ENCODE measurements around the gene PTGES3. TPM values are rescaled to one million over a fixed set of nuclear protein-coding genes. Genes with fewer than 3 reads are reported as not detected.

PTGES3 gene
- total and polyA plus RNA-seq, 2 experiments from 2014 or later: 334 to 442 TPM

DNA sequence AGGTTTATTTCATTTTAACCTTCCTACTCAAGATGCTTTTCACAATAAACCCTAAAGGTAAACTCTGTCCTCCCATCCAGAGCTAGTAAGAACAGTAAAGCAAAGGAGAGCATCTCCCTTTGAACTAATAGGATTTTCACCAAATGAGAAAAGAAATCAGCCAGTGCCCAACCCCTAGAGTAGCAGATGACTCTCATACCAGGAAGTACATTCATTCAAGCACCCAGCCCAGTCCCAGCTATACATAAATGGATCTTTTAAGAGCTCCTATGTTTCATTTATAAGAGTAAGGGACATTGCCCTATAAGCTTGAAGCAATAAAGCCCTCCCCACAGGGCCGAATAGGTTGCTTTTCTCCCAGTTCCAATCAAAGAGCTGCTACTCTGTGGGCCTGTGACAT lies 65.5 kb downstream of the PTGES3 start:
- Mint-ChIP-seq H3K36me3 (ENCODE audit: low read depth) (peaks cover 14% of the 10 kb centered on the region; the same call in 2 of the 3 replicates), H3K27ac (no peak overlapping the region), H3K4me3 (no peak overlapping the region), H3K27me3 (ENCODE audit: insufficient read depth, low read depth, poor library complexity) (peaks cover 2% of the 10 kb centered on the region), H3K4me1 (peaks cover 4% of the 10 kb centered on the region), H3K9me3 (no peaks in the 10 kb centered on the region)
- Histone ChIP-seq H3K79me2 (replicated peaks; ENCODE audit: insufficient read depth) (peaks cover 100% of the 10 kb centered on the region), H3K4me1 (ENCODE audit: insufficient read depth) (peaks cover under 1% of the 10 kb centered on the region; the same call in 1 of the 2 replicates), H4K20me1 (replicated peaks; ENCODE audit: insufficient read depth) (peaks cover 76% of the 10 kb centered on the region), H3K9me2 (ENCODE audit: insufficient read depth) (no peaks in the 10 kb centered on the region), H3K4me2 (no peak overlapping the region), H3K4me3 (no peak overlapping the region), H2AFZ (no peak overlapping the region), H3F3A (replicated peaks; ENCODE audit: low read depth) (0 out of 2 replicates have a peak, but pooled peaks cover 6% of the 10 kb centered on the region), H3K27ac (ENCODE audit: low read depth) (peak overlapping the region; percentile 72; the same call in 1 of the 2 replicates), H3K36me3 (ENCODE audit: insufficient read depth) (peaks cover 5% of the 10 kb centered on the region), H3K27me3 (ENCODE audit: insufficient read depth) (no peaks in the 10 kb centered on the region)
- DNase-seq (ENCODE audit: low spot score): no peak
- TF ChIP-seq CREB1 (CRISPR knock-in tag; IDR thresholded peaks at IDR 0.05; ENCODE audit: low read depth) (no peak), ZNF114 (CRISPR knock-in tag; IDR thresholded peaks at IDR 0.05) (no peak), EZH2phosphoT487 (IDR thresholded peaks at IDR 0.05; ENCODE audit: unreplicated experiment) (no peak), EZH2 (IDR thresholded peaks at IDR 0.05; ENCODE audit: low read depth, unreplicated experiment) (no peak), STAT1 (IDR thresholded peaks at IDR 0.05; ENCODE audit: unreplicated experiment) (no peak), POLR2AphosphoS5 (IDR thresholded peaks at IDR 0.05; ENCODE audit: low read depth) (no peak), NANOG (IDR thresholded peaks at IDR 0.05; ENCODE audit: borderline replicate concordance) (no peak), JUNB (IDR thresholded peaks at IDR 0.05; ENCODE audit: unreplicated experiment) (no peak), ZNF331 (CRISPR knock-in tag; IDR thresholded peaks at IDR 0.05; ENCODE audit: low read depth) (no peak)
- TF ChIP-seq, protein P1, sequence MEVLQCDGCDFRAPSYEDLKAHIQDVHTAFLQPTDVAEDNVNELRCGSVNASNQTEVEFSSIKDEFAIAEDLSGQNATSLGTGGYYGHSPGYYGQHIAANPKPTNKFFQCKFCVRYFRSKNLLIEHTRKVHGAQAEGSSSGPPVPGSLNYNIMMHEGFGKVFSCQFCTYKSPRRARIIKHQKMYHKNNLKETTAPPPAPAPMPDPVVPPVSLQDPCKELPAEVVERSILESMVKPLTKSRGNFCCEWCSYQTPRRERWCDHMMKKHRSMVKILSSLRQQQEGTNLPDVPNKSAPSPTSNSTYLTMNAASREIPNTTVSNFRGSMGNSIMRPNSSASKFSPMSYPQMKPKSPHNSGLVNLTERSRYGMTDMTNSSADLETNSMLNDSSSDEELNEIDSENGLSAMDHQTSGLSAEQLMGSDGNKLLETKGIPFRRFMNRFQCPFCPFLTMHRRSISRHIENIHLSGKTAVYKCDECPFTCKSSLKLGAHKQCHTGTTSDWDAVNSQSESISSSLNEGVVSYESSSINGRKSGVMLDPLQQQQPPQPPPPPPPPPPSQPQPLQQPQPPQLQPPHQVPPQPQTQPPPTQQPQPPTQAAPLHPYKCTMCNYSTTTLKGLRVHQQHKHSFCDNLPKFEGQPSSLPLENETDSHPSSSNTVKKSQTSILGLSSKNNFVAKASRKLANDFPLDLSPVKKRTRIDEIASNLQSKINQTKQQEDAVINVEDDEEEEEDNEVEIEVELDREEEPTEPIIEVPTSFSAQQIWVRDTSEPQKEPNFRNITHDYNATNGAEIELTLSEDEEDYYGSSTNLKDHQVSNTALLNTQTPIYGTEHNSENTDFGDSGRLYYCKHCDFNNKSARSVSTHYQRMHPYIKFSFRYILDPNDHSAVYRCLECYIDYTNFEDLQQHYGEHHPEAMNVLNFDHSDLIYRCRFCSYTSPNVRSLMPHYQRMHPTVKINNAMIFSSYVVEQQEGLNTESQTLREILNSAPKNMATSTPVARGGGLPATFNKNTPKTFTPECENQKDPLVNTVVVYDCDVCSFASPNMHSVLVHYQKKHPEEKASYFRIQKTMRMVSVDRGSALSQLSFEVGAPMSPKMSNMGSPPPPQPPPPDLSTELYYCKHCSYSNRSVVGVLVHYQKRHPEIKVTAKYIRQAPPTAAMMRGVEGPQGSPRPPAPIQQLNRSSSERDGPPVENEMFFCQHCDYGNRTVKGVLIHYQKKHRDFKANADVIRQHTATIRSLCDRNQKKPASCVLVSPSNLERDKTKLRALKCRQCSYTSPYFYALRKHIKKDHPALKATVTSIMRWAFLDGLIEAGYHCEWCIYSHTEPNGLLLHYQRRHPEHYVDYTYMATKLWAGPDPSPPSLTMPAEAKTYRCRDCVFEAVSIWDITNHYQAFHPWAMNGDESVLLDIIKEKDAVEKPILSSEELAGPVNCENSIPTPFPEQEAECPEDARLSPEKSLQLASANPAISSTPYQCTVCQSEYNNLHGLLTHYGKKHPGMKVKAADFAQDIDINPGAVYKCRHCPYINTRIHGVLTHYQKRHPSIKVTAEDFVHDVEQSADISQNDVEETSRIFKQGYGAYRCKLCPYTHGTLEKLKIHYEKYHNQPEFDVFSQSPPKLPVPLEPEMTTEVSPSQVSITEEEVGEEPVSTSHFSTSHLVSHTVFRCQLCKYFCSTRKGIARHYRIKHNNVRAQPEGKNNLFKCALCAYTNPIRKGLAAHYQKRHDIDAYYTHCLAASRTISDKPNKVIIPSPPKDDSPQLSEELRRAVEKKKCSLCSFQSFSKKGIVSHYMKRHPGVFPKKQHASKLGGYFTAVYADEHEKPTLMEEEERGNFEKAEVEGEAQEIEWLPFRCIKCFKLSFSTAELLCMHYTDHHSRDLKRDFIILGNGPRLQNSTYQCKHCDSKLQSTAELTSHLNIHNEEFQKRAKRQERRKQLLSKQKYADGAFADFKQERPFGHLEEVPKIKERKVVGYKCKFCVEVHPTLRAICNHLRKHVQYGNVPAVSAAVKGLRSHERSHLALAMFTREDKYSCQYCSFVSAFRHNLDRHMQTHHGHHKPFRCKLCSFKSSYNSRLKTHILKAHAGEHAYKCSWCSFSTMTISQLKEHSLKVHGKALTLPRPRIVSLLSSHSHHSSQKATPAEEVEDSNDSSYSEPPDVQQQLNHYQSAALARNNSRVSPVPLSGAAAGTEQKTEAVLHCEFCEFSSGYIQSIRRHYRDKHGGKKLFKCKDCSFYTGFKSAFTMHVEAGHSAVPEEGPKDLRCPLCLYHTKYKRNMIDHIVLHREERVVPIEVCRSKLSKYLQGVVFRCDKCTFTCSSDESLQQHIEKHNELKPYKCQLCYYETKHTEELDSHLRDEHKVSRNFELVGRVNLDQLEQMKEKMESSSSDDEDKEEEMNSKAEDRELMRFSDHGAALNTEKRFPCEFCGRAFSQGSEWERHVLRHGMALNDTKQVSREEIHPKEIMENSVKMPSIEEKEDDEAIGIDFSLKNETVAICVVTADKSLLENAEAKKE (CRISPR knock-in tag; IDR thresholded peaks at IDR 0.05): no peak
- TF ChIP-seq, protein P2, sequence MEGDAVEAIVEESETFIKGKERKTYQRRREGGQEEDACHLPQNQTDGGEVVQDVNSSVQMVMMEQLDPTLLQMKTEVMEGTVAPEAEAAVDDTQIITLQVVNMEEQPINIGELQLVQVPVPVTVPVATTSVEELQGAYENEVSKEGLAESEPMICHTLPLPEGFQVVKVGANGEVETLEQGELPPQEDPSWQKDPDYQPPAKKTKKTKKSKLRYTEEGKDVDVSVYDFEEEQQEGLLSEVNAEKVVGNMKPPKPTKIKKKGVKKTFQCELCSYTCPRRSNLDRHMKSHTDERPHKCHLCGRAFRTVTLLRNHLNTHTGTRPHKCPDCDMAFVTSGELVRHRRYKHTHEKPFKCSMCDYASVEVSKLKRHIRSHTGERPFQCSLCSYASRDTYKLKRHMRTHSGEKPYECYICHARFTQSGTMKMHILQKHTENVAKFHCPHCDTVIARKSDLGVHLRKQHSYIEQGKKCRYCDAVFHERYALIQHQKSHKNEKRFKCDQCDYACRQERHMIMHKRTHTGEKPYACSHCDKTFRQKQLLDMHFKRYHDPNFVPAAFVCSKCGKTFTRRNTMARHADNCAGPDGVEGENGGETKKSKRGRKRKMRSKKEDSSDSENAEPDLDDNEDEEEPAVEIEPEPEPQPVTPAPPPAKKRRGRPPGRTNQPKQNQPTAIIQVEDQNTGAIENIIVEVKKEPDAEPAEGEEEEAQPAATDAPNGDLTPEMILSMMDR (conservative IDR thresholded peaks at IDR 0.05; ENCODE audit: low read depth in 2 of 2): no peak
- TF ChIP-seq, protein P3, sequence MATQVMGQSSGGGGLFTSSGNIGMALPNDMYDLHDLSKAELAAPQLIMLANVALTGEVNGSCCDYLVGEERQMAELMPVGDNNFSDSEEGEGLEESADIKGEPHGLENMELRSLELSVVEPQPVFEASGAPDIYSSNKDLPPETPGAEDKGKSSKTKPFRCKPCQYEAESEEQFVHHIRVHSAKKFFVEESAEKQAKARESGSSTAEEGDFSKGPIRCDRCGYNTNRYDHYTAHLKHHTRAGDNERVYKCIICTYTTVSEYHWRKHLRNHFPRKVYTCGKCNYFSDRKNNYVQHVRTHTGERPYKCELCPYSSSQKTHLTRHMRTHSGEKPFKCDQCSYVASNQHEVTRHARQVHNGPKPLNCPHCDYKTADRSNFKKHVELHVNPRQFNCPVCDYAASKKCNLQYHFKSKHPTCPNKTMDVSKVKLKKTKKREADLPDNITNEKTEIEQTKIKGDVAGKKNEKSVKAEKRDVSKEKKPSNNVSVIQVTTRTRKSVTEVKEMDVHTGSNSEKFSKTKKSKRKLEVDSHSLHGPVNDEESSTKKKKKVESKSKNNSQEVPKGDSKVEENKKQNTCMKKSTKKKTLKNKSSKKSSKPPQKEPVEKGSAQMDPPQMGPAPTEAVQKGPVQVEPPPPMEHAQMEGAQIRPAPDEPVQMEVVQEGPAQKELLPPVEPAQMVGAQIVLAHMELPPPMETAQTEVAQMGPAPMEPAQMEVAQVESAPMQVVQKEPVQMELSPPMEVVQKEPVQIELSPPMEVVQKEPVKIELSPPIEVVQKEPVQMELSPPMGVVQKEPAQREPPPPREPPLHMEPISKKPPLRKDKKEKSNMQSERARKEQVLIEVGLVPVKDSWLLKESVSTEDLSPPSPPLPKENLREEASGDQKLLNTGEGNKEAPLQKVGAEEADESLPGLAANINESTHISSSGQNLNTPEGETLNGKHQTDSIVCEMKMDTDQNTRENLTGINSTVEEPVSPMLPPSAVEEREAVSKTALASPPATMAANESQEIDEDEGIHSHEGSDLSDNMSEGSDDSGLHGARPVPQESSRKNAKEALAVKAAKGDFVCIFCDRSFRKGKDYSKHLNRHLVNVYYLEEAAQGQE (IDR thresholded peaks at IDR 0.05; ENCODE audit: unreplicated experiment): no peak
- ATAC-seq: no peak

All from GM23338 (cell line).